CD8-positive, alpha-beta memory T cell (primary cell): ENCODE measurements around the gene SLC2A13. TPM values are rescaled to one million over a fixed set of nuclear protein-coding genes. Genes with fewer than 3 reads are reported as not detected.
"Not testable (repeated sequence)": the region's sequence is repeated elsewhere in the genome, so short reads cannot be mapped to it uniquely, and the experiment has no call there.

Experiments
- CTCF ChIA-PET: fragments of 350-600 bp; sonication (Branson Sonifier 250); formaldehyde crosslinking; loops from one replicate; lab custom pipeline; 2021; ENCODE audit warnings: antibody characterized with exemption; lab: Charles Lee
- POLR2A ChIA-PET: fragments of 350-600 bp; sonication (Branson Sonifier 250); formaldehyde crosslinking; loops from one replicate; lab custom pipeline; 2021; ENCODE audit warnings: antibody characterized with exemption; lab: Charles Lee
- DNase-seq, 5 donors: peaks; one replicate each; pipeline versions ENCODE4 v3.0.0 to v3.0.0-alpha.2; 2020 to 2022; ENCODE audit warnings: mixed read lengths in 1 of 5
- H3K27ac ChIP-seq: one replicate; pipeline ENCODE4 v1.7.0; 2013; ENCODE audit warnings: low read depth, mild to moderate bottlenecking, low read length, moderate library complexity
- H3K27me3 ChIP-seq: 2 replicates; pipeline ENCODE4 v1.7.0; 2013; ENCODE audit warnings: low read length, mild to moderate bottlenecking; ENCODE audit not compliant: insufficient read depth, poor library complexity, severe bottlenecking
- H3K36me3 ChIP-seq: 2 replicates; pipeline ENCODE4 v1.7.0; 2013; ENCODE audit warnings: mild to moderate bottlenecking, low read length, moderate library complexity; ENCODE audit not compliant: insufficient read depth
- H3K4me1 ChIP-seq: 2 replicates; pipeline ENCODE4 v1.7.0; 2013; ENCODE audit warnings: mild to moderate bottlenecking, low read length, moderate library complexity; ENCODE audit not compliant: insufficient read depth
- H3K4me3 ChIP-seq: 2 replicates; pipeline ENCODE4 v1.7.0; 2013; ENCODE audit warnings: mild to moderate bottlenecking, low read length
- H3K9me3 ChIP-seq: 2 replicates; pipeline ENCODE4 v1.7.0; 2013; ENCODE audit warnings: mild to moderate bottlenecking, low read length
- H3K27ac Mint-ChIP-seq, 8 donors: one replicate each; pipeline ENCODE4 v1.8.0; 2020 to 2021; ENCODE audit warnings: mixed read lengths in 8 of 8, mild to moderate bottlenecking in 6 of 8, inconsistent platforms in 3 of 8, moderate library complexity in 3 of 8
- H3K27me3 Mint-ChIP-seq, 2 donors: one replicate each; pipeline ENCODE4 v1.8.0; 2020 to 2021; ENCODE audit warnings: mixed read lengths in 2 of 2, mild to moderate bottlenecking in 1 of 2, moderate library complexity in 1 of 2
- H3K36me3 Mint-ChIP-seq, 3 donors: one replicate each; pipeline ENCODE4 v1.8.0; 2020 to 2021; ENCODE audit warnings: mixed read lengths in 3 of 3, inconsistent platforms in 1 of 3, mild to moderate bottlenecking in 1 of 3
- H3K4me1 Mint-ChIP-seq, 3 donors: one replicate each; pipeline ENCODE4 v1.8.0; 2020 to 2021; ENCODE audit warnings: mixed read lengths in 3 of 3, inconsistent platforms in 1 of 3, mild to moderate bottlenecking in 1 of 3
- H3K4me3 Mint-ChIP-seq, 7 donors: one replicate each; pipeline ENCODE4 v1.8.0; 2020 to 2021; ENCODE audit warnings: mixed read lengths in 7 of 7, mild to moderate bottlenecking in 6 of 7, moderate library complexity in 4 of 7, inconsistent platforms in 2 of 7
- H3K9me3 Mint-ChIP-seq, 5 donors: one replicate each; pipeline ENCODE4 v1.8.0; 2020 to 2022; ENCODE audit warnings: mixed read lengths in 5 of 5, mild to moderate bottlenecking in 3 of 5, moderate library complexity in 2 of 5, inconsistent platforms in 1 of 5
- polyA plus RNA-seq: library from polyadenylated mRNA; unstranded; fragments of 300-500 nt; fragmentation: Illumina TruSeq; gene quantifications from one replicate; pipeline ENCODE4 v1.2.3, GENCODE V29; 2021
- total RNA-seq, 2 experiments: library from RNA; stranded (reverse); gene quantifications; one replicate each; pipeline ENCODE4 v1.2.3, GENCODE V29; 2021

Gene SLC2A13
- total and polyA plus RNA-seq, 3 experiments from 2014 or later: 2.1 to 6.5 (median 6.3) TPM

DNA sequence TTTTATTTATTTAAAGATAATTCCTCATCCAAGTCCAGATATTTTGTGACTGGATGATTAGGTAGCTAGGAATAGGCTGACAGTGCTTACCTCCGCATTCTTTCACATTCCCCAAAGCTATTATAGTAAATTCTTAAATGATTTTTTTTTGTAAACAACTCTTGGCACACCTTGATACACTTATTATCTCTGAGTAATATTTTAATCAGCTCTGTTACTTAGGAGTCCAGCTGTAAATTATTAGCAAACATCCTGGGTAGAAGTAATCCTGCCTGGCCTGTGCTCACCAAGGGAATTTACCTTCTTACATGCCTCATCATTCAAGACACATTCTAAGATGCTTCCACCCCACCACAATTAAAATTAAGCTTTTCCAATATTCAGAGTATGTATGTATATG lies 186.1 kb downstream of the SLC2A13 start:
- Mint-ChIP-seq H3K9me3 (no peaks in the 10 kb centered on the region), H3K27me3 (no peaks in the 10 kb centered on the region), H3K4me1 (no peaks in the 10 kb centered on the region), H3K27ac (no peak overlapping the region), H3K36me3 (peaks cover 0 to 2% (median 0%) of the 10 kb centered on the region in 3 donors), H3K4me3 (no peak overlapping the region)
- no peak overlapping the region for H3K27ac ChIP-seq
- no peak for DNase-seq
- no peaks in the 10 kb centered on the region for H3K27me3 ChIP-seq
- H3K36me3 ChIP-seq: no peaks in the 10 kb centered on the region
- H3K4me1 ChIP-seq: no peaks in the 10 kb centered on the region
- no peak overlapping the region for H3K4me3 ChIP-seq
- ChIA-PET CTCF (no interaction called here), POLR2A (no interaction called here)
- H3K9me3 ChIP-seq: no peaks in the 10 kb centered on the region

GRCh38 chr12:39915249-39915648 lies 190.6 kb downstream of the SLC2A13 start:
- Mint-ChIP-seq H3K36me3 (peaks cover 0 to 11% (median 2%) of the 10 kb centered on the region in 3 donors), H3K4me3 (no peak overlapping the region), H3K27ac (no peak overlapping the region), H3K9me3 (no peaks in the 10 kb centered on the region), H3K4me1 (no peaks in the 10 kb centered on the region), H3K27me3 (no peaks in the 10 kb centered on the region)
- no peak for DNase-seq
- H3K9me3 ChIP-seq: no peaks in the 10 kb centered on the region
- no peak overlapping the region for H3K4me3 ChIP-seq
- no peaks in the 10 kb centered on the region for H3K27me3 ChIP-seq
- no peaks in the 10 kb centered on the region for H3K36me3 ChIP-seq
- CTCF ChIA-PET: no interaction called here
- POLR2A ChIA-PET: no interaction called here
- no peak overlapping the region for H3K27ac ChIP-seq
- H3K4me1 ChIP-seq: no peaks in the 10 kb centered on the region

GRCh38 chr12:39912211-39912980 lies 193.5 kb downstream of the SLC2A13 start:
- no peak for DNase-seq

GRCh38 chr12:39906237-39906636 lies 199.6 kb downstream of the SLC2A13 start:
- no peak for DNase-seq
- no peak overlapping the region for H3K4me3 ChIP-seq
- Mint-ChIP-seq H3K27ac (no peak overlapping the region), H3K9me3 (peaks cover 0 to 2% (median 0%) of the 10 kb centered on the region in 5 donors), H3K4me3 (no peak overlapping the region), H3K4me1 (no peaks in the 10 kb centered on the region), H3K36me3 (no peaks in the 10 kb centered on the region), H3K27me3 (no peaks in the 10 kb centered on the region)
- ChIA-PET CTCF (no interaction called here), POLR2A (no interaction called here)
- no peaks in the 10 kb centered on the region for H3K4me1 ChIP-seq
- H3K27me3 ChIP-seq: no peaks in the 10 kb centered on the region
- no peaks in the 10 kb centered on the region for H3K36me3 ChIP-seq
- H3K27ac ChIP-seq: no peak overlapping the region
- H3K9me3 ChIP-seq: no peaks in the 10 kb centered on the region

More at GRCh38 chr12:39912211-39912980, 193.5 kb downstream of the SLC2A13 start:
- H3K27ac Mint-ChIP-seq: no peak overlapping the region
- H3K36me3 Mint-ChIP-seq: peaks cover 0 to 11% (median 0%) of the 10 kb centered on the region in 3 donors
- Histone ChIP-seq H3K4me3 (no peak overlapping the region), H3K36me3 (no peaks in the 10 kb centered on the region), H3K4me1 (no peaks in the 10 kb centered on the region), H3K27ac (no peak overlapping the region), H3K27me3 (no peaks in the 10 kb centered on the region), H3K9me3 (no peaks in the 10 kb centered on the region)
- H3K4me1 Mint-ChIP-seq: no peaks in the 10 kb centered on the region
- ChIA-PET CTCF (interaction anchor here (0.9 kb wide), 1 partner anchor 43 kb away, joined by 3 read pairs; no protein-coding TSS in a partner anchor), POLR2A (interaction anchor here (0.6 kb wide), 1 partner anchor 431 kb away, joined by 3 read pairs; no protein-coding TSS in a partner anchor)
- no peak overlapping the region for H3K4me3 Mint-ChIP-seq
- H3K9me3 Mint-ChIP-seq: no peaks in the 10 kb centered on the region
- H3K27me3 Mint-ChIP-seq: no peaks in the 10 kb centered on the region

DNA sequence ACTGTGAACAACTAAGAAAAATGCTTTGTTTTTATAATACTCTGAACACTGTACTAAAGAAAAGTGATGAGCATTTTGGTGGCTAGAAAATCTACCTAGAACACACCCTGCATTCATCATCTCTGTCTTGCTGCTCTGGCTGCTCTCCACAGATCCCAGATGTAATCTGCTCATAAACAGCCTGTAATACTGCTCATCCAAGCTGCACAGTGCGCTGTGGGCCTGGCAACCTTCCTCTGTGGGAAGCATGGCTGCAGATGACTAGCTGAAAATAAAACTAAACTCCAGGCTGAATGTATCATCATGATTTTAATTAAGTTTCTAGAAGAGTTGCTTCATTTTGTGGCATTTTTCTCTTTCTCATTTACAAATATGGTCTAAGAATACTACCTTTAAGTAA lies 200.7 kb downstream of the SLC2A13 start:
- POLR2A ChIA-PET: no interaction called here
- Mint-ChIP-seq H3K27me3 (no peaks in the 10 kb centered on the region), H3K9me3 (peaks cover 0 to 5% (median 0%) of the 10 kb centered on the region in 5 donors), H3K4me1 (no peaks in the 10 kb centered on the region), H3K27ac (no peak overlapping the region), H3K4me3 (no peak overlapping the region), H3K36me3 (no peaks in the 10 kb centered on the region)
- CTCF ChIA-PET: interaction anchor here (0.6 kb wide), 1 partner anchor 395 kb away, joined by 3 read pairs; no protein-coding TSS in a partner anchor
- no peak overlapping the region for H3K4me3 ChIP-seq
- H3K27ac ChIP-seq: no peak overlapping the region
- DNase-seq: no peak
- H3K36me3 ChIP-seq: no peaks in the 10 kb centered on the region
- H3K27me3 ChIP-seq: no peaks in the 10 kb centered on the region
- H3K9me3 ChIP-seq: no peaks in the 10 kb centered on the region
- no peaks in the 10 kb centered on the region for H3K4me1 ChIP-seq

DNA sequence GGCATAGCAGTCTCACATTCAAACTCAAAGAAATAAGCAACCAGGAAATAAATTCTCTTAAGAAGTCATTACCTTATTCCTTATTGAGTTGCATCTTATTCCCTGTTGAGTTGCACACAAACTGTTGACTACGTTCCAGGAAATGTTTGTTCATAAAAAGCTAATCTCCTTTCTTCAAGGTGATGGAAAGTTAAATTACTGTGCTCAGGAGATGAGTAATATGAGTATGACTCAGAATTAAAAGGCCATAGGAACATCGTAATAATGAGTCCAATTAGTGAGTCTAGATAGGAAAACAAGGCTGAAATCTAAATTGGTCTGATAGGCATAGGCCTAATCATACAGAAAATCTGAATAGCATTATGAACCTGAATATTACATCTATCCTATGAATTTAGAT lies 203.1 kb downstream of the SLC2A13 start:
- no peak for DNase-seq
- no peak overlapping the region for H3K4me3 ChIP-seq
- no peak overlapping the region for H3K27ac Mint-ChIP-seq
- no peak overlapping the region for H3K27ac ChIP-seq
- no peaks in the 10 kb centered on the region for H3K27me3 ChIP-seq
- H3K9me3 ChIP-seq: no peaks in the 10 kb centered on the region
- H3K4me1 ChIP-seq: no peaks in the 10 kb centered on the region
- peaks cover 0 to 7% (median 0%) of the 10 kb centered on the region in 5 donors for H3K9me3 Mint-ChIP-seq
- H3K4me3 Mint-ChIP-seq: no peak overlapping the region
- CTCF ChIA-PET: no interaction called here
- no peaks in the 10 kb centered on the region for H3K36me3 Mint-ChIP-seq
- POLR2A ChIA-PET: no interaction called here
- no peaks in the 10 kb centered on the region for H3K27me3 Mint-ChIP-seq
- no peaks in the 10 kb centered on the region for H3K4me1 Mint-ChIP-seq
- H3K36me3 ChIP-seq: no peaks in the 10 kb centered on the region

DNA sequence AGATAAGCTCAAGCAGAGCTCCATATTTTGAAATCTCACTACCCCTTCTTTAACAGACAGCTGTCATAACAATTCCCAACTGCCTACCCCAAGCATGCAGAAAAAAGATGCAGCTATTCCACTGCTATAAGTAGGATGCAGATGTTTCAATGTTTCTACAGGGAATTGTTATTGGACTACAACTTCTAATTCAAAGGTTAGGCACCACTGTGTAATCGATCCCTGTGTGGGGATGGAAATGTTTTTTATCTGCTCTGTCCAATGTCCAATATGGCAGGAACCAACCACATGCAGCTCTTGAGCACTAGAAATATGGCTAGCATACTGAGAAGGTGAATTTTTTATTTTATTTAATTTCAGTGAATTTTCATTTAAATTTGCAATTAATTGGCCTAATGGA lies 208.6 kb downstream of the SLC2A13 start:
- no peaks in the 10 kb centered on the region for H3K36me3 ChIP-seq
- no peaks in the 10 kb centered on the region for H3K27me3 ChIP-seq
- ChIA-PET CTCF (no interaction called here), POLR2A (no interaction called here)
- H3K4me3 Mint-ChIP-seq: no peak overlapping the region
- peaks cover 0 to 7% (median 0%) of the 10 kb centered on the region in 5 donors for H3K9me3 Mint-ChIP-seq
- H3K27ac ChIP-seq: no peak overlapping the region
- no peaks in the 10 kb centered on the region for H3K4me1 Mint-ChIP-seq
- DNase-seq: no peak
- H3K9me3 ChIP-seq: no peaks in the 10 kb centered on the region
- H3K27ac Mint-ChIP-seq: no peak overlapping the region
- no peaks in the 10 kb centered on the region for H3K36me3 Mint-ChIP-seq
- H3K4me3 ChIP-seq: no peak overlapping the region
- no peaks in the 10 kb centered on the region for H3K4me1 ChIP-seq
- H3K27me3 Mint-ChIP-seq: no peaks in the 10 kb centered on the region

- H3K9me3 ChIP-seq, H3K4me1 Mint-ChIP-seq, H3K9me3 Mint-ChIP-seq, H3K4me3 Mint-ChIP-seq, H3K4me1 ChIP-seq, H3K36me3 Mint-ChIP-seq, H3K27ac Mint-ChIP-seq, H3K36me3 ChIP-seq, H3K27me3 Mint-ChIP-seq, DNase-seq, H3K4me3 ChIP-seq, H3K27me3 ChIP-seq, H3K27ac ChIP-seq: not testable (repeated sequence)
- ChIA-PET CTCF (interaction anchor here (0.8 kb wide), 1 partner anchor 11 kb away, joined by 3 read pairs; no protein-coding TSS in a partner anchor), POLR2A (interaction anchor here (0.6 kb wide), 1 partner anchor 535 kb away, joined by 9 read pairs; no protein-coding TSS in a partner anchor)
Measured at GRCh38 chr12:39893388-39893787, 212.5 kb downstream of the SLC2A13 start.
